Esophagus muscularis mucosa (tissue), 4 donors: ENCODE measurements around the gene KRTAP4-6.
"Not testable (repeated sequence)": the region's sequence is repeated elsewhere in the genome, so short reads cannot be mapped to it uniquely, and the experiment has no call there.

ENCODE experiments used
- EP300 ChIP-seq: sonication (generic); formaldehyde crosslinking; IDR thresholded peaks from one replicate; pipeline ENCODE4 v1.6.1; 2017; ENCODE audit warnings: antibody characterized with exemption
- POLR2A ChIP-seq: fragments of 450-650 bp; IDR thresholded peaks from one replicate; pipeline ENCODE4 v1.6.1; 2017; ENCODE audit warnings: antibody characterized with exemption, moderate library complexity, mild to moderate bottlenecking, low read depth
- TF ChIP-seq, protein P1 (sequence below), 3 experiments: fragments of 200-600 bp in 2 of 3; fragments of 450-650 bp in 1 of 3; sonication (generic) in 2 of 3; IDR thresholded peaks; one replicate each; pipeline ENCODE4 v1.5.1; 2017 to 2019; ENCODE audit warnings: antibody characterized with exemption in 3 of 3, mild to moderate bottlenecking in 2 of 3, moderate library complexity in 1 of 3

DNA sequence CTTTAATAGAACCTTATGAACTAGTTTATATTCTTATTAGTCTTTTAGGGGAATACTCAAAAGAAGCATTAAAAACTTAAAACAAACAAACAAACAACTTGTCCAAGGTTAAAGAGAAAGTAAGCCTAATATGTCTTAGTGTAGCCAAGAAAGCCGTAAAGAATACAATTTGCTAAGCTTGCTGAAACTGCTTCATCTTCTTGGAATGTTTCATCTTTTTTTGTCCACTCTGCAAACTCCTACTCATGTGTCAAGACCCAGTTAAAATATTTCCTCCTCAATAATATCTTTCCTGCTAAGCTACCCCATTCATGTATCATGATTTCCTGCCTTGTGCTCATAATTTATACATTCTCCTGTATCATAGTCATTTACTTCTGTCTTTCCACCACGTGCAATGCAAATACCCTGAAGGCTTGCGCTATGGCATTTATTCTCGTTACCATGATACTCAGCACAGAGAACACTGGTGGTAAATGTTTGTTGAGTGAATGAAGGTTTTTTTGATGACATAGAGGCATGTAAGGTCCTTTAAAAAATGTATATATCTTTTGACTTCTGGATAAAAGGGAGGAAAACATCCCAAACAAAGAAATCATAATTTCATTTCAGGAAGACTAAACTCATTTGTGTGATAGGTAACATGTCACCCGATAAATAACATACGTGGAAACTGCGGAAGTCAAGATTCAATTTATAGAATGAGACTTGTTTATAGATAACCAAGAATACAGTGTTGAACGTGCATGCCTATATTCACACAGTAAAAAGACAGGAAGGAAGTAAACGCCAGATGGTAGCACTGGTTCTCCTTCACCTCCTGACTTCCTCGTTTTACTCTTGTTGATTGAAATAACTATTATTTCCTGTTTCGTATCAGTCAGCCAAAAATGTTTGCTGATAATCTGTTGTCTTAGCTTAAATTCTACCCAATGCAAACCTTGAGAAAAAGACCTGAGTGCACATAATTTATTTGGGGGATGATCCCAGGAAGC lies 20.4 kb downstream of the KRTAP4-6 start:
- TF ChIP-seq, protein P1, sequence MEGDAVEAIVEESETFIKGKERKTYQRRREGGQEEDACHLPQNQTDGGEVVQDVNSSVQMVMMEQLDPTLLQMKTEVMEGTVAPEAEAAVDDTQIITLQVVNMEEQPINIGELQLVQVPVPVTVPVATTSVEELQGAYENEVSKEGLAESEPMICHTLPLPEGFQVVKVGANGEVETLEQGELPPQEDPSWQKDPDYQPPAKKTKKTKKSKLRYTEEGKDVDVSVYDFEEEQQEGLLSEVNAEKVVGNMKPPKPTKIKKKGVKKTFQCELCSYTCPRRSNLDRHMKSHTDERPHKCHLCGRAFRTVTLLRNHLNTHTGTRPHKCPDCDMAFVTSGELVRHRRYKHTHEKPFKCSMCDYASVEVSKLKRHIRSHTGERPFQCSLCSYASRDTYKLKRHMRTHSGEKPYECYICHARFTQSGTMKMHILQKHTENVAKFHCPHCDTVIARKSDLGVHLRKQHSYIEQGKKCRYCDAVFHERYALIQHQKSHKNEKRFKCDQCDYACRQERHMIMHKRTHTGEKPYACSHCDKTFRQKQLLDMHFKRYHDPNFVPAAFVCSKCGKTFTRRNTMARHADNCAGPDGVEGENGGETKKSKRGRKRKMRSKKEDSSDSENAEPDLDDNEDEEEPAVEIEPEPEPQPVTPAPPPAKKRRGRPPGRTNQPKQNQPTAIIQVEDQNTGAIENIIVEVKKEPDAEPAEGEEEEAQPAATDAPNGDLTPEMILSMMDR (IDR thresholded peaks at IDR 0.05) = not testable (repeated sequence)
- not testable (repeated sequence) for TF ChIP-seq EP300, POLR2A
